K562 (cell line): ENCODE results near the gene FILIP1. TPM values are rescaled to one million over a fixed set of nuclear protein-coding genes. Genes with fewer than 3 reads are reported as not detected.

Experiments
- ATAC-seq: fragments of 200-7000 bp; cut with Tn5 transposase; 3 replicates; pipeline ENCODE4 v1.9.1; 2020; ENCODE audit warnings: moderate library complexity
- BruUV-seq: library from RNA; stranded (reverse); fragments of 400-500 nt; replicated peaks from 2 replicates; lab custom pipeline; 2021; lab: Mats Ljungman, UMichigan
- CTCF ChIA-PET: fragments of 300-600 bp; formaldehyde crosslinking; extraction: SDS; loops from one replicate; lab custom pipeline; 2021; ENCODE audit warnings: low intra/inter-chr PET ratio; lab: Yijun Ruan, JAX
- POLR2A ChIA-PET: fragments of 300-600, 350-650 bp; sonication (Branson Sonifier 250); formaldehyde crosslinking; extraction: SDS; loops from one replicate; lab custom pipeline; 2021; ENCODE audit warnings: antibody characterized with exemption, inconsistent platforms; lab: Yijun Ruan, JAX
- DNase-seq, 4 experiments: peaks; one replicate each; pipeline versions ENCODE4 v3.0.0 to v3.0.0-alpha.2; 2011 to 2018; ENCODE audit warnings: low spot score in 3 of 4, mixed read lengths in 3 of 4; ENCODE audit errors: extremely low read depth in 1 of 4
- FAIRE-seq: peaks from 2 replicates; lab custom pipeline; 2011; peaks lifted over from hg19 to GRCh38; lab: Jason Lieb, UNC
- H2AFZ ChIP-seq: 2 replicates; pipeline ENCODE4 v1.6.0; 2011; ENCODE audit warnings: low read depth, low read length, control low read depth, inconsistent platforms
- H3K27ac ChIP-seq: fragments of 200-600 bp; 3 replicates; pipeline ENCODE4 v1.8.0; 2011; ENCODE audit warnings: low read depth, mild to moderate bottlenecking, control low read depth, inconsistent platforms, low read length, moderate library complexity, mixed read lengths; ENCODE audit errors: extremely low read depth
- H3K27me3 ChIP-seq, 2 experiments: fragments of 300-600 bp in 1 of 2; 2 replicates in 1 of 2; 3 replicates in 1 of 2; pipeline versions ENCODE4 v1.6.0 to v1.8.0; 2011; ENCODE audit warnings: inconsistent platforms in 2 of 2, low read length in 2 of 2, mild to moderate bottlenecking in 1 of 2, mixed read lengths in 1 of 2, moderate library complexity in 1 of 2; ENCODE audit not compliant: control insufficient read depth in 2 of 2, insufficient read depth in 2 of 2
- H3K36me3 ChIP-seq: fragments of 300-600 bp; 3 replicates; pipeline ENCODE4 v1.8.0; 2011; ENCODE audit warnings: mild to moderate bottlenecking, low read length, inconsistent platforms; ENCODE audit not compliant: control insufficient read depth, insufficient read depth
- H3K4me1 ChIP-seq, 2 experiments: fragments of 200-600 bp in 1 of 2; replicated peaks in 1 of 2; 2 replicates in 1 of 2; 3 replicates in 1 of 2; pipeline versions ENCODE4 v1.5.1 to v1.8.0; 2011; ENCODE audit warnings: inconsistent platforms in 2 of 2, low read length in 2 of 2, mild to moderate bottlenecking in 1 of 2, mixed read lengths in 1 of 2, moderate library complexity in 1 of 2; ENCODE audit not compliant: control insufficient read depth in 2 of 2, insufficient read depth in 2 of 2
- H3K4me2 ChIP-seq: 2 replicates; pipeline ENCODE4 v1.6.1; 2011; ENCODE audit warnings: low read length, control low read depth, inconsistent platforms, mixed read lengths; ENCODE audit not compliant: insufficient read depth
- H3K4me3 ChIP-seq: fragments of 200-600 bp; sonication (generic), shearing (Covaris generic); 2 replicates; pipeline ENCODE4 v1.5.1; 2016; ENCODE audit warnings: control low read depth, inconsistent platforms
- H3K79me2 ChIP-seq: fragments of 200-600 bp; 3 replicates; pipeline ENCODE4 v1.8.0; 2011; ENCODE audit warnings: low read length, inconsistent platforms; ENCODE audit not compliant: control insufficient read depth, insufficient read depth
- H3K9ac ChIP-seq, 2 experiments: 2 replicates each; pipeline versions ENCODE4 v1.6.0 to v1.6.1; 2011; ENCODE audit warnings: low read depth in 2 of 2, low read length in 2 of 2, control low read depth in 1 of 2, inconsistent platforms in 1 of 2, mild to moderate bottlenecking in 1 of 2, mixed read lengths in 1 of 2; ENCODE audit not compliant: insufficient read depth in 1 of 2
- H3K9me1 ChIP-seq: one replicate; pipeline ENCODE4 v1.6.0; 2011; ENCODE audit warnings: inconsistent platforms, mild to moderate bottlenecking, low read length, moderate library complexity; ENCODE audit not compliant: control insufficient read depth, insufficient read depth
- H3K9me3 ChIP-seq: replicated peaks from 2 replicates; pipeline ENCODE4 v1.5.1; 2011; ENCODE audit warnings: low read depth, low read length, inconsistent platforms; ENCODE audit not compliant: control insufficient read depth, insufficient read depth
- H4K20me1 ChIP-seq: replicated peaks from 2 replicates; pipeline ENCODE4 v1.6.1; 2011; ENCODE audit warnings: low read length, inconsistent platforms, mixed read lengths; ENCODE audit not compliant: control insufficient read depth, insufficient read depth
- CREBBP ChIP-seq: IDR thresholded peaks from one replicate; pipeline ENCODE4 v1.6.1; 2012; ENCODE audit warnings: low read depth, mild to moderate bottlenecking, control low read depth, inconsistent platforms, low read length
- MEF2D ChIP-seq: conservative IDR thresholded peaks from 2 replicates; pipeline ENCODE4 v1.6.1; 2016; ENCODE audit warnings: low read depth, missing genetic modification characterization, missing compliant biosample characterization
- RBM14 ChIP-seq: fragments of 200-400 bp; formaldehyde crosslinking; IDR thresholded peaks from 2 replicates; pipeline ENCODE4 v1.6.1; 2018; ENCODE audit warnings: low read depth, mild to moderate bottlenecking, low read length, moderate library complexity, borderline replicate concordance; ENCODE audit not compliant: insufficient read depth
- ZBED1 ChIP-seq: IDR thresholded peaks from 2 replicates; pipeline ENCODE4 v1.6.1; 2014
- ZNF354B ChIP-seq: fragments of 250-450 bp; sonication (Bioruptor Pico); IDR thresholded peaks from 2 replicates; pipeline ENCODE4 v1.4.0; 2020
- ZNF780A ChIP-seq: fragments of 250-450 bp; sonication (Bioruptor Pico); IDR thresholded peaks from 2 replicates; pipeline ENCODE4 v1.5.0; 2021; ENCODE audit warnings: mild to moderate bottlenecking
- WGBS: fragments of 100-300 bp; shearing (Covaris generic); methylation state at CpG from one replicate; pipeline ENCODE4 v1.1.6; 2016; ENCODE audit warnings: low coverage, mixed read lengths; ENCODE audit not compliant: insufficient coverage; ENCODE audit errors: missing lambda C conversion rate; 5-methylcytosine and 5-hydroxymethylcytosine counted together
- in situ Hi-C: fragments of 300-500 bp; cut with MboI; formaldehyde crosslinking; loops from 4 replicates; pipeline ENCODE4 v1.15.0; 2018; ENCODE audit warnings: inconsistent platforms, mixed read lengths
- intact Hi-C: fragments of 100-400 bp; cut with micrococcal nuclease; formaldehyde crosslinking; loops from 2 replicates; pipeline ENCODE4 v1.14.2; 2022
- polyA plus RNA-seq, 8 experiments: library from polyadenylated mRNA; depleted of rRNA in 4 of 8; stranded (reverse) in 5 of 8; unstranded in 3 of 8; fragments of >200 nt; fragmentation: Nextera tagmentation in 2 of 8; fragmentation: Illumina TruSeq in 1 of 8; extraction: Ambion mirVana in 2 of 8; extraction: Trizol in 1 of 8; gene quantifications; 2 replicates each; pipeline versions ENCODE4 v1.2.1 to v1.2.3, GENCODE V29; 2011 to 2014; ENCODE audit warnings: inconsistent platforms in 1 of 8, missing spikeins in 1 of 8
- total RNA-seq, 7 experiments: library from RNA; depleted of rRNA in 6 of 7; stranded (reverse); fragments of >200 nt in 6 of 7; fragmentation: Illumina TruSeq in 2 of 7; extraction: Trizol in 2 of 7; gene quantifications; 2 replicates each; pipeline versions ENCODE4 v1.2.1 to v1.2.3, GENCODE V29; 2011 to 2021; ENCODE audit warnings: low replicate concordance in 1 of 7

The FILIP1 gene
- total and polyA plus RNA-seq, 9 of the 15 experiments (the other 6 are each of a cell fraction or from before 2014, with no cell fraction given), result 0.03 to 0.25 (median 0.10) TPM; not detected in 1

GRCh38 chr6:75483136-75483952, 10.3 kb downstream of the FILIP1 start:
- no TSS peak for BruUV-seq
- ChIA-PET CTCF (no interaction called here), POLR2A (no interaction called here)
- FAIRE-seq (no peak), DNase-seq (no peak), ATAC-seq (no peak)
- intact Hi-C loops (no loop called here), in situ Hi-C loops (no loop called here)
- Histone ChIP-seq H4K20me1 (no peaks in the 10 kb centered on the region), H3K79me2 (no peaks in the 10 kb centered on the region), H3K9me3 (no peaks in the 10 kb centered on the region), H3K27me3 (no peaks in the 10 kb centered on the region), H2AFZ (no peak overlapping the region), H3K36me3 (no peaks in the 10 kb centered on the region), H3K27ac (no peak overlapping the region), H3K4me1 (no peaks in the 10 kb centered on the region), H3K9me1 (no peaks in the 10 kb centered on the region), H3K4me3 (no peak overlapping the region), H3K4me2 (no peak overlapping the region), H3K9ac (no peak overlapping the region)
- WGBS, result 0% methylated on average over 3 of the region's 3 CpGs
- TF ChIP-seq ZBED1 (no peak), ZNF780A (CRISPR knock-in tag) (no peak), RBM14 (no peak), MEF2D (tag) (no peak), ZNF354B (CRISPR knock-in tag) (no peak), CREBBP (no peak)
